Measurements from ENCODE around the gene PRPSAP1.
"Not testable (repeated sequence)": the region's sequence is repeated elsewhere in the genome, so short reads cannot be mapped to it uniquely, and the experiment has no call there.

PRPSAP1 gene

DNA sequence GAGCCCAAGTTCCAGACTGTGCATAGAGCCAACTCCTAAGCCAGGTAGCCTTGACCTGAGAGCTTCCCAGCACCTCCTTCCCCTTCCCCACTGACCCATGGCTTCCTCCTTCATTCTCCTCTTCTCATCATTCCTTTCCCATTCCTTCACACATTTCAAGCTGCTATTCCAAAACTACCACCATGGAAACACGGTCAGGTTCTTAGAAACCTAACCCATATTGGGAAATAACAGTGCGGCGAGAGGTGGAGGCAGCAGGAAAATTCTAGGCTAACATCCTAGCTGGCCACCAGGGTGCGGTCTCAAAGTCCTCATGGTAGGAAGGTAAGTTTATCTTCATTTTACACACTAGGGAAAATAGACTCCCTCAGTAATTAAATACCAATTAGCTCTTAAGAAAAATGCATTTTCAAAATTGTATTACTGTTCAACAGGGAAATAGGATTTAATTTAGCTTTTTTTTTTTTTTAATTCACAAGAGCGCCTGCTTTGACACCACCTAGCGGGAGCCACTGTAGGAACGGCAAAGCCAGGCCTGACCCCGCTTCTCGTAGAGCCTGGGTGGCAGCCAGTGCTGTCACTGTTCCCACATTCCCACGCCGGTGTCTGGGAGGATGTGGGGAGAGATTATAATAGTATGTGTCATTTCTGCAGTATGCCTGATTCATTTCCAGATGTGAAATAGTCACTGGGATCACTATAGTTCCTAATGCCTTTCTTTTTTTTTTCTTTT lies 16.7 kb upstream of the PRPSAP1 start:
- Histone ChIP-seq H3K27me3 (ENCODE audit: control insufficient read depth in 2 of 2, insufficient read depth in 2 of 2, low read length in 2 of 2) (no peaks in the 10 kb centered on the region), H3K27ac (ENCODE audit: low read depth in 2 of 2, low read length in 2 of 2) (no peak overlapping the region)

DNA sequence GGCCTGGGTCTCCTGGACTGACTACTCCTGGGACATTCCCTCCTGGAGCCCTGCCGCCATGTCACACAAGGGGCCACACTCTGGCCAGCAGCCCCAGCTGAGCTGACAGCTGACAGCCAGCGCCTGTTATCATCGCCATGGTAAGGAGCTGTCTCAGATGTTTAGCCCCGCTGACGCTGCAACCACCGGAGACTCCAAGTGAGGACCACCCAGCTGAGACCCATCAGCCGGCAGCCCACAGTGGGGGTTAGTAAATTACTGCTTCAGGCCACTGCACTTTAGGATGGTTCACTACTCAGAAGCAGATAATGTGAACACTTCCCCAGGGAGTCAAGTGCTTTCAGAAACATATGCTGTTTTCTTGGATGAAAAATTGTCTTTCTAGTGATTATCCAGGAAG lies 16.1 kb upstream of the PRPSAP1 start:
- H3K9ac ChIP-seq (ENCODE audit: low read depth in 1 of 2, low read length in 2 of 2): no peak overlapping the region
- H3K4me3 ChIP-seq (ENCODE audit: low read length in 2 of 2): no peak overlapping the region
- H3K4me1 ChIP-seq (ENCODE audit: control insufficient read depth in 2 of 2, insufficient read depth in 2 of 2, low read length in 2 of 2): peaks cover 0 to 2% of the 10 kb centered on the region in 2 donors
- H3K27me3 ChIP-seq (ENCODE audit: control insufficient read depth in 2 of 2, insufficient read depth in 2 of 2, low read length in 2 of 2): no peaks in the 10 kb centered on the region
- H3K27ac ChIP-seq (ENCODE audit: low read depth in 2 of 2, low read length in 2 of 2): no peak overlapping the region
- no peaks in the 10 kb centered on the region for H3K9me3 ChIP-seq (ENCODE audit: control insufficient read depth in 2 of 2, low read length in 2 of 2)
- no peaks in the 10 kb centered on the region for H3K36me3 ChIP-seq (ENCODE audit: control insufficient read depth in 2 of 2, insufficient read depth in 2 of 2, low read length in 2 of 2)

More for the DNA sequence above, 16.7 kb upstream of the PRPSAP1 start:
- Histone ChIP-seq H3K36me3 (ENCODE audit: control insufficient read depth in 2 of 2, insufficient read depth in 2 of 2, low read length in 2 of 2) (no peaks in the 10 kb centered on the region), H3K4me3 (ENCODE audit: low read length in 2 of 2) (no peak overlapping the region), H3K9me3 (ENCODE audit: control insufficient read depth in 2 of 2, low read length in 2 of 2) (no peaks in the 10 kb centered on the region), H3K4me1 (ENCODE audit: control insufficient read depth in 2 of 2, insufficient read depth in 2 of 2, low read length in 2 of 2) (peaks cover 0 to 2% of the 10 kb centered on the region in 2 donors), H3K9ac (ENCODE audit: low read depth in 1 of 2, low read length in 2 of 2) (no peak overlapping the region)

DNA sequence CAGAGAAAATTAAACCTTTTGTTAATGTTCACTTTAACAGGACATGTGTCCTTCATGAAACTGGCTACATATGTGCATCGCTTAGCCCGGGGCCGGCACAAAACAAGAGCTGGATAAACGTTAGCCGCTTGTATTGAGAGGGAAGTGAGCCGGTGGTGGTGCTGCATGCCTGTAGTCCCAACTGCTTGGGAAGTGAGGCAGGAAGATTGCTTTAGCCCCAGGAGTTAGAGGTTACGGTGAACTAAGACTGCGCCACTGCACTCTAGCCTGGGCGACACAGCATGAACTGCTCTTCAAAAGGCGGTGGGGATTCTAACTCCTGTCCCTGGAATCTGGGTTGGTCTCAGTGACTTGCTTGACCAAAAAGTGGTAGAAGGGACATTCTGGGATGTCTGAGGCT lies 15.7 kb upstream of the PRPSAP1 start:
- Histone ChIP-seq H3K27me3 (ENCODE audit: control insufficient read depth in 2 of 2, insufficient read depth in 2 of 2, low read length in 2 of 2) (no peaks in the 10 kb centered on the region), H3K36me3 (ENCODE audit: control insufficient read depth in 2 of 2, insufficient read depth in 2 of 2, low read length in 2 of 2) (no peaks in the 10 kb centered on the region), H3K4me3 (ENCODE audit: low read length in 2 of 2) (no peak overlapping the region), H3K27ac (ENCODE audit: low read depth in 2 of 2, low read length in 2 of 2) (no peak overlapping the region), H3K4me1 (ENCODE audit: control insufficient read depth in 2 of 2, insufficient read depth in 2 of 2, low read length in 2 of 2) (peaks cover 0 to 2% of the 10 kb centered on the region in 2 donors), H3K9me3 (ENCODE audit: control insufficient read depth in 2 of 2, low read length in 2 of 2) (no peaks in the 10 kb centered on the region), H3K9ac (ENCODE audit: low read depth in 1 of 2, low read length in 2 of 2) (no peak overlapping the region)

DNA sequence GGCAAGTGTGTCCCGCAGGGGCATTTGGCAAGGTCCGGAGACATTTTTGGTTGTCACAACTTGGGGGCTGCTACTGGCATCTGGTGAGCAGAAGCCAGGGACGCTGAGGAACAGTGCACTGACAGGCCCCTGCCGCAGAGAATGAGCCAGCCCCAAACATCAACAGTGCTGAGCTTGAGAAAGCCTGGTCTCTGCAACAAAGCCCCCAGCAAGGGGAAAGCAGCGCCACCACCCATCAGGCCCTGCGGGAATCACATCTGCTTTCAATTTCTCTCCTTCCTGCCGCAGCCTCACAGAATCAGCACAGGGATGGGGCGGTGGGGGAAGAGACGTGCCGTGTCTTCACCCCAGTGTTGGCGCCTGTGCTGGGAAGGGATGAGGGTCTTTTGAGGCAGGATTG lies 14.8 kb upstream of the PRPSAP1 start:
- Histone ChIP-seq H3K27me3 (ENCODE audit: control insufficient read depth in 2 of 2, insufficient read depth in 2 of 2, low read length in 2 of 2) (no peaks in the 10 kb centered on the region), H3K4me3 (ENCODE audit: low read length in 2 of 2) (no peak overlapping the region), H3K4me1 (ENCODE audit: control insufficient read depth in 2 of 2, insufficient read depth in 2 of 2, low read length in 2 of 2) (peaks cover 0 to 2% of the 10 kb centered on the region in 2 donors), H3K27ac (ENCODE audit: low read depth in 2 of 2, low read length in 2 of 2) (no peak overlapping the region), H3K36me3 (ENCODE audit: control insufficient read depth in 2 of 2, insufficient read depth in 2 of 2, low read length in 2 of 2) (no peaks in the 10 kb centered on the region), H3K9ac (ENCODE audit: low read depth in 1 of 2, low read length in 2 of 2) (no peak overlapping the region), H3K9me3 (ENCODE audit: control insufficient read depth in 2 of 2, low read length in 2 of 2) (no peaks in the 10 kb centered on the region)

DNA sequence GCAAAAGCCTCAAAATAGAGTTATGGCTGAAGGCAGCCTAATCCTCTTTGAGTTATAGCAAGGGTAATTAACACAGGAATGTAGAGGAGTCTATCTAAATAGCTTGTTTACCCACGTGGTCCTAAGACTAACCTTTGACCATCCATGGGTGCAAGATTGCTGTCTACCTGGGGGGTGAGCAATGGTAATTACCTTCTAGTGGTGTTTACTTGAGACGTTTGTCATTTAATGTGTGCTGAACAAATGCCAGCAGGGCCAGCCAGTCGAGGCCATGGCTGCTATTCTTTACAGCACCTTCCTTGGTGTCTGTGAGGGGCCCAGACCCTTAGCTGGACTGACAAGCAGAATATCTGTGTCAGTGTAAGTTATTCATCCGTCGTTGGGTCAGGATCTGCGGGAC lies 13.9 kb upstream of the PRPSAP1 start:
- Histone ChIP-seq H3K27ac (ENCODE audit: low read depth in 2 of 2, low read length in 2 of 2) (no peak overlapping the region), H3K4me1 (ENCODE audit: control insufficient read depth in 2 of 2, insufficient read depth in 2 of 2, low read length in 2 of 2) (peaks cover 0 to 2% of the 10 kb centered on the region in 2 donors), H3K36me3 (ENCODE audit: control insufficient read depth in 2 of 2, insufficient read depth in 2 of 2, low read length in 2 of 2) (no peaks in the 10 kb centered on the region), H3K27me3 (ENCODE audit: control insufficient read depth in 2 of 2, insufficient read depth in 2 of 2, low read length in 2 of 2) (no peaks in the 10 kb centered on the region), H3K4me3 (ENCODE audit: low read length in 2 of 2) (no peak overlapping the region), H3K9me3 (ENCODE audit: control insufficient read depth in 2 of 2, low read length in 2 of 2) (no peaks in the 10 kb centered on the region), H3K9ac (ENCODE audit: low read depth in 1 of 2, low read length in 2 of 2) (no peak overlapping the region)

DNA sequence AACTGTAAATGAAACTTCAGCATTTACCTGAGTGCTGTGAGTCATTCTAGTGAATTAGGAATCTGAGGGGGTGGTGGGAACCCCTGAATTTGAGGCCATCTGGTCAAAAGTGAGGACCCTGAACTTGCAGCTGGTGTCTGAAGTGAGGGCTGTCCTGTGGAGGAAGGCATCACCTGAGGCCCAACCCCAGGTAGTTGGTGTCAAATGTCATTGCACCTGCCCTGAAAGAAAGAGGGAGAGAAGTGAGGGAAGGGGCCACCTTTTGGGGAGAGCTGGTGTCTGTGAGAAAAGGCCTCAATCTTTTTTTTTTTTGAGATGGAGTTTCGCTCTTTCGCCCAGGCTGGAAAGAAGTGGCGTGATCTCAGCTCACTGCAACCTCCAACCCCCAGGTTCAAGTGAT lies 12.5 kb upstream of the PRPSAP1 start:
- Histone ChIP-seq H3K27me3 (ENCODE audit: control insufficient read depth in 2 of 2, insufficient read depth in 2 of 2, low read length in 2 of 2) (no peaks in the 10 kb centered on the region), H3K9ac (ENCODE audit: low read depth in 1 of 2, low read length in 2 of 2) (no peak overlapping the region), H3K27ac (ENCODE audit: low read depth in 2 of 2, low read length in 2 of 2) (no peak overlapping the region), H3K4me1 (ENCODE audit: control insufficient read depth in 2 of 2, insufficient read depth in 2 of 2, low read length in 2 of 2) (peaks cover 0 to 2% of the 10 kb centered on the region in 2 donors), H3K4me3 (ENCODE audit: low read length in 2 of 2) (no peak overlapping the region), H3K36me3 (ENCODE audit: control insufficient read depth in 2 of 2, insufficient read depth in 2 of 2, low read length in 2 of 2) (no peaks in the 10 kb centered on the region), H3K9me3 (ENCODE audit: control insufficient read depth in 2 of 2, low read length in 2 of 2) (no peaks in the 10 kb centered on the region)

DNA sequence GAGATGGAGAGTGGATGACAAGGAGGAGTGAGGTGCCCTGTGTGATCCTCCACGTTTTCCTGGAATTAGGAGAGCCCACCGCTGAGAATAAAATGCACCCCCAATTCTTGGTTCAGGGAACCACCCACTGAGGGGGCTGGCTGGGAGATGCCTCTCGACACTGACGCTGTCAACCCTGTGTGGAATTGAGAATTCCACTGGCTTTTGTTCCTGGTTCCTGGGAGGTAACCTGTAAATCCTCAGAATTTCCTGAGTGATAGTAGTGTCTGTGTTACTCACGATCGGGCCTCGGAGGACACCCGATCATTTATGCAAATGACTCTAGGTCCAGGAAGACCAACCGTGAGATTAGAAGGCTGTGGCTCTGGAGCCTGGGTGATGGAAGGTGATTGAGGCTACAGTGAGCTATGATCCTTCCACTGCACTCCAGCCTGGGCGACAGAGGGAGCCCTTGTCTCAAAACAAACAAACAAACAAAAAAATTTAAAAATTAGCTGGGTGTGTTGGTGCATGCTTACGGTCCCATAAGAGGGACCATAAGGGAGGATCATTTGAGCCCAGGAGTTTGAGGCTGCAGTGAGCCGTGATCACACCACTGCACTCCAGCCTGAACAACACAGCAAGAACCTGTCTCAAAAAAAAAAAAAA lies 11.7 kb upstream of the PRPSAP1 start:
- Histone ChIP-seq H3K9ac (ENCODE audit: low read depth in 1 of 2, low read length in 2 of 2) (no peak overlapping the region), H3K4me3 (ENCODE audit: low read length in 2 of 2) (no peak overlapping the region), H3K27me3 (ENCODE audit: control insufficient read depth in 2 of 2, insufficient read depth in 2 of 2, low read length in 2 of 2) (no peaks in the 10 kb centered on the region), H3K36me3 (ENCODE audit: control insufficient read depth in 2 of 2, insufficient read depth in 2 of 2, low read length in 2 of 2) (no peaks in the 10 kb centered on the region), H3K9me3 (ENCODE audit: control insufficient read depth in 2 of 2, low read length in 2 of 2) (no peaks in the 10 kb centered on the region), H3K27ac (ENCODE audit: low read depth in 2 of 2, low read length in 2 of 2) (no peak overlapping the region), H3K4me1 (ENCODE audit: control insufficient read depth in 2 of 2, insufficient read depth in 2 of 2, low read length in 2 of 2) (peaks cover 0 to 2% of the 10 kb centered on the region in 2 donors)

DNA sequence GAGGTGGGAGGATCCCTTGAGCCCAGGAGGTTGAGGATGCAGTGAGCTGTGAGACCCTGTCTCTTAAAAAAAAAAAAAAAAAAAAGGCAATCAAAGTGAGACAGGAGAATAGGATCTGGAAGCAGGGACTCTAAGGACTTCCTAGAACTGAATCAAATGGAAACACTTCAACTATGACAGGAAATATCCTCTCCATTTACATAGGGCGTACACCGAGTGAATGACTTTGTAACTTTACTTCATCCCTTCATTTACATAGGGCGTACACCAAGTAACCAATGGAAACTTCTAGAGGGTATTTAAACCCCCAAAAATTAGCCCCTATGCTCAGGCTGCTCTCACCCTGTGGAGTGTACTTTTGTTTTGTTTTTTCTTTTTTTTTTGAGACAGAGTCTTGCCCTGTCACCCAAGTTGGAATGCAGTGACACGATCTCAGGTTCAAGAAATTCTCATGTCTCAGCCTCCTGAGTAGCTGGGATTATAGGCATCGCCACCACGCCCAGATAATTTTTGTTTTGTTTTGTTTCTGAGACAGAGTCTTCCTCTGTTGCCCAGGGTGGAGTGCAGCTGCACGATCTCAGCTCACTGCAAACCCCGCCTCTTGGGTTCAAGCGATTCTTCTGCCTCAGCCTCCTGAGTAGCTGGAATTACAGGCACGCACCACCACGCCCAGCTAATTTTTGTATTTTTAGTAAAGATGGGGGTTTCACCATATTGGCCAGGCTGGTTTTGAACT lies 9.6 kb upstream of the PRPSAP1 start:
- no peaks in the 10 kb centered on the region for H3K36me3 ChIP-seq (ENCODE audit: control insufficient read depth in 2 of 2, insufficient read depth in 2 of 2, low read length in 2 of 2)
- H3K4me3 ChIP-seq (ENCODE audit: low read length in 2 of 2): no peak overlapping the region
- peaks cover 0 to 2% of the 10 kb centered on the region in 2 donors for H3K4me1 ChIP-seq (ENCODE audit: control insufficient read depth in 2 of 2, insufficient read depth in 2 of 2, low read length in 2 of 2)
- no peaks in the 10 kb centered on the region for H3K27me3 ChIP-seq (ENCODE audit: control insufficient read depth in 2 of 2, insufficient read depth in 2 of 2, low read length in 2 of 2)
- no peak overlapping the region for H3K9ac ChIP-seq (ENCODE audit: low read depth in 1 of 2, low read length in 2 of 2)
- H3K9me3 ChIP-seq (ENCODE audit: control insufficient read depth in 2 of 2, low read length in 2 of 2): no peaks in the 10 kb centered on the region
- peak overlapping the region in 1 of 2 donors; percentile 15 for H3K27ac ChIP-seq (ENCODE audit: low read depth in 2 of 2, low read length in 2 of 2)

DNA sequence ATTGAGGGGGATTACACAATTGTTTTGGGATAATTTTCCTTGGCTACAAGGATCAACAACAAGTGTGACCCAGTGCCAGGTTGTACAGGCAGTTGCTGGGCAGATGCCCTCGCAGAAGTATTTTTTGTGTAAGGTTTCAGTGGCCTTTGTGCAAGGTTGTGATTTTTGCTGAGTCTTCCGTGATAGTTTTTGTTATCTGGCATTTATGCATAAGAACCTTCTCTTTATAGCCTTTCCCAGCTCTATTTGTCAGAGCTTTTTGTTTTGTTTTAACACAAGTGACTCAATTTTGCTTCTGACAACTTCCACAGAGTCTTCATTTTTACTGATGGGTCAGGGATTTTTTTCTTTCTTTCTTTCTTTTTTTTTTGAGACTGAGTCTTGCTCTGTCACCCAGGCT lies 6.7 kb upstream of the PRPSAP1 start:
- no peak overlapping the region for H3K27ac ChIP-seq (ENCODE audit: low read depth in 2 of 2, low read length in 2 of 2)
- H3K36me3 ChIP-seq (ENCODE audit: control insufficient read depth in 2 of 2, insufficient read depth in 2 of 2, low read length in 2 of 2): no peaks in the 10 kb centered on the region
- H3K9me3 ChIP-seq (ENCODE audit: control insufficient read depth in 2 of 2, low read length in 2 of 2): no peaks in the 10 kb centered on the region
- H3K4me3 ChIP-seq (ENCODE audit: low read length in 2 of 2): no peak overlapping the region
- no peaks in the 10 kb centered on the region for H3K4me1 ChIP-seq (ENCODE audit: control insufficient read depth in 2 of 2, insufficient read depth in 2 of 2, low read length in 2 of 2)
- H3K27me3 ChIP-seq (ENCODE audit: control insufficient read depth in 2 of 2, insufficient read depth in 2 of 2, low read length in 2 of 2): no peaks in the 10 kb centered on the region
- no peak overlapping the region for H3K9ac ChIP-seq (ENCODE audit: low read depth in 1 of 2, low read length in 2 of 2)

DNA sequence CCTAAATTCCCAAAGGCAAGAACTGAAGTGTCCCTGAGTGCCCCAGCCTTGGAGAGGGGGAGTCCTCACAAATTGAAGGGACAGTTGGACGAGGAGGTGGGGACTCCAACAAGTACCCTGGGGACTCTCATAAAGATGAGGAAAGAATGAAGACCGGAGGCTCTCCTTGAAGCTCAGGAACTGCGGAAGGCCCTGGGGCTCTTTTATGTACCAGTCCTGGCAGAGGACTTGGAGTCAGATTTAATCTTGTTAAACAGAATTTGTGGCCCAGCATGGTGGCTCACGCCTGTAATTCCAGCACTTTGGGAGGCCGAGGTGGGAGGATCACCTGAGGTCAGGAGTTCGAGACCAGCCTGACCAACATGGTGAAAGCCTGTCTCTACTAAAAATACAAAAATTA lies 6.1 kb upstream of the PRPSAP1 start:
- not testable (repeated sequence) for H3K4me1 ChIP-seq (ENCODE audit: control insufficient read depth in 2 of 2, insufficient read depth in 2 of 2, low read length in 2 of 2); H3K9me3 ChIP-seq (ENCODE audit: control insufficient read depth in 2 of 2, low read length in 2 of 2); H3K27ac ChIP-seq (ENCODE audit: low read depth in 2 of 2, low read length in 2 of 2); H3K36me3 ChIP-seq (ENCODE audit: control insufficient read depth in 2 of 2, insufficient read depth in 2 of 2, low read length in 2 of 2); H3K9ac ChIP-seq (ENCODE audit: low read depth in 1 of 2, low read length in 2 of 2); H3K4me3 ChIP-seq (ENCODE audit: low read length in 2 of 2); H3K27me3 ChIP-seq (ENCODE audit: control insufficient read depth in 2 of 2, insufficient read depth in 2 of 2, low read length in 2 of 2)
